ENCODE data around the gene ATG14. TPM values are rescaled to one million over a fixed set of nuclear protein-coding genes. Genes with fewer than 3 reads are reported as not detected.

Gene ATG14
- total RNA-seq, 1 experiment from 2014 or later, result 8.1 TPM

GRCh38 chr14:55317542-55318306 is 93.9 kb downstream of the ATG14 start:
- H3K27ac Mint-ChIP-seq (ENCODE audit: unreplicated experiment), result no peak overlapping the region
- no peak for TF ChIP-seq CTCF (IDR thresholded peaks at IDR 0.05; ENCODE audit: unreplicated experiment)
- DNase-seq, result no peak
- no peaks in the 10 kb centered on the region for H3K27me3 Mint-ChIP-seq (ENCODE audit: unreplicated experiment)
- H3K4me1 Mint-ChIP-seq (ENCODE audit: low read depth, unreplicated experiment), result no peaks in the 10 kb centered on the region
- BruUV-seq (replicated peaks), result no TSS peak
- CTCF ChIA-PET, result interaction anchor here (0.6 kb wide), 1 partner anchor 20 kb away, joined by 5 read pairs; no protein-coding TSS in a partner anchor
- intact Hi-C loops (cut with micrococcal nuclease; ENCODE audit: unreplicated experiment), result no loop called here
- peaks cover 6% of the 10 kb centered on the region for H3K9me3 Mint-ChIP-seq (ENCODE audit: low read depth, unreplicated experiment)
- H3K36me3 Mint-ChIP-seq (ENCODE audit: insufficient read depth, unreplicated experiment), result peaks cover 4% of the 10 kb centered on the region
- H3K4me3 Mint-ChIP-seq (ENCODE audit: low read depth, unreplicated experiment), result no peak overlapping the region

GRCh38 chr14:55316564-55316963 is 95.1 kb downstream of the ATG14 start:
- no peak for TF ChIP-seq CTCF (IDR thresholded peaks at IDR 0.05; ENCODE audit: unreplicated experiment)
- no peak for DNase-seq
- BruUV-seq (replicated peaks), result no TSS peak
- H3K9me3 Mint-ChIP-seq (ENCODE audit: low read depth, unreplicated experiment), result peaks cover 6% of the 10 kb centered on the region
- no peaks in the 10 kb centered on the region for H3K4me1 Mint-ChIP-seq (ENCODE audit: low read depth, unreplicated experiment)
- H3K27ac Mint-ChIP-seq (ENCODE audit: unreplicated experiment), result no peak overlapping the region
- CTCF ChIA-PET, result interaction anchor here (0.7 kb wide), 1 partner anchor 13 kb away, joined by 3 read pairs; no protein-coding TSS in a partner anchor
- H3K4me3 Mint-ChIP-seq (ENCODE audit: low read depth, unreplicated experiment), result no peak overlapping the region
- no peaks in the 10 kb centered on the region for H3K27me3 Mint-ChIP-seq (ENCODE audit: unreplicated experiment)
- intact Hi-C loops (cut with micrococcal nuclease; ENCODE audit: unreplicated experiment), result no loop called here
- peaks cover 4% of the 10 kb centered on the region for H3K36me3 Mint-ChIP-seq (ENCODE audit: insufficient read depth, unreplicated experiment)

Other genes starting within 250 kb of the ATG14 start
- 48.7 and 54.3 TPM in 2 replicates for gene DLGAP5, start 220.2 kb downstream of the ATG14 start, total RNA-seq (2022)
- 30.0 and 34.5 TPM in 2 replicates for gene FBXO34, start 140.4 kb downstream of the ATG14 start, total RNA-seq (2022)
- gene TBPL2, start 28.8 kb upstream of the ATG14 start, total RNA-seq (2022), result not detected in 2 replicates
- 119 and 141 TPM in 2 replicates for gene KTN1, start 168.4 kb upstream of the ATG14 start, total RNA-seq (2022)